GM18517 (cell line): ENCODE results near the gene KRT82.

Experiments
- ATAC-seq: cut with Tn5 transposase; IDR thresholded peaks from one replicate; pipeline ENCODE4 v1.9.1; 2021; ENCODE audit warnings: mild to moderate bottlenecking, moderate library complexity; ENCODE audit not compliant: unreplicated experiment

Gene KRT82

DNA sequence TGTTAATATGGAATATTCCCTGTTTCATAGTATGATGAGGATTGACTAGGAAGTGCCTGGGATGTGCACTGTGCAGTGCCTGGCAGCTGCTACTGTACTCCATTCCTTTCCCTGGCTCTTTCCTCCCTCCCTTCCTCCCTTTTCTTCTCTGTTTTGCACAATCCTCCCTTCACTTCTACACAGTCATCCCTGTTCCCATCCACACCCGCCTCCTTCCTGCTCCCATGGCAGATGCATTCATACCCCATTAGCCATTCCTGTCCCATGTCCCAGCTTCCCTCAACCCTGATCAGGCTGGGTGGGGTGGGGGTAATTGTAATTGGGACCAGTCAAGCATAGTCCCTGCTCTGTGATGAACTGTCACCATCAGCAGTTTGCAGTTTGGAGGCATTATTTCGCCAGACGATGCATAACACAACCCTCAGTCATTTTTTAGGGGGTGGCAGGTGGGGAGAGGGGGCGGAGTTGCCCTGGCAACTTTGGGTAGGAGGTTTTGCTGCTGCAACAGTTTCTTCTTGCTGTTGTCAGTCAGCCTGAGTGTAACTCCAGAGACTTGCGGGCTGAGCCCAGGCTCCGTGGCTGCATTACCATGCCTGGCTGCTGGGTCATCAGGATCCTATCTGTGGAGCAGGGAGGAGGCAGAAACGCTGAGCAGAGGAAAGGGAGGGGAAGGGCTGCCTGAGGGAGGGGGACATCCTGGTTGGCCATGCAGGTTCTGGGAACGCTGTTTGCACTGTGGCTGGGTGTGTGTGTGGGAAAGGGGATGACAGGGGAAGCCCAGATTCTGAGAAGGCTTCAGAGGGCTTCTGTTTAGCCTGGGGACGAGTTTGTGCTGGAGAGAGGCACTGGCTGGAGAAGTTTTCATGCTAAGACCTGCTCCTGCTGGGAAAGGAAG, 16.6 kb downstream of the KRT82 start:
- no peak for ATAC-seq

DNA sequence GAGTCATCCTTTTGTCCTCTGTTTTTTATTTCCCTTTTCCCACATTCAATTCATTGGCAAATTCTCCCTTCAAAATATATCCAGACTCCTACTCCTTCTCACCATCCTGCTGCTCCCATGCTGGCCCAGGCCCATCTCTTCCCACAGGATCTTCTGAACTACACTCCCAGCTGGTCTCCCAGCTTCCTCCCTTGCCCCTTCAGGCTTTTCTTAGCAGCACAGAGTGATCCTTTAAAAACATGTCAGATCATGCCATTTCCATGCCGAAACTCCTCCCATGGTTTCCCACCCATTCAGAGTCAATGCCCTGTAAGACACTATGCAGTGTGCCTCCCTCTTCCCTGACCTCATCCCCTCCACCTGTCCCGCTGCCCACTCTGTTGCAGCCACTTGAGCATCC, 18.3 kb downstream of the KRT82 start:
- ATAC-seq, result no peak

DNA sequence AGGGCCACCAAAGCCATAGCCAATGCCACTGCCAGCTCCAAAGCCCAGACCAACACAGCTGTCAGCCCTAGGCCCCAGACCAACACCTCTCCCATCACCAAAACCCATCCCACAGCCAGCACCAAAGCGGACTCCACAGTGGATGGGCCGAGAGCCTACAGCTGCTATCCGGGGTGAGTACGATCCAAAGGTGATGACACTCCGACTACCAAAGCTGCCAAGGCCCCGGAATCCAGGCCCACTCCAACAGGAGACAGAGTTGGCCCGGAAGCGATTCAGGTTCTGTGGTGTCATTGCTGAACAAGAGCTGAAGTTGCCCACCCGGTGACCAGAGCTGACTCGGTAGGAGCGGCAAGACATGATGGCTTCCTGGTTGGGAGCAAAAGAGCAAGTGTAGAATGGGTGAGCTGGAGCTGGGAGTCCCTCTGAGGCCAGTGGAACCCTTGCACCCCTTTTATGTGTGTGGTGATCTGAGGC, 20.9 kb downstream of the KRT82 start, which contains the start of gene KRT84:
Gene KRT84, minus strand, starts transcription at position 427 of the 477 bp plus-strand sequence. Its CDS starts 67 bp downstream, at position 360.
- ATAC-seq, result no peak

DNA sequence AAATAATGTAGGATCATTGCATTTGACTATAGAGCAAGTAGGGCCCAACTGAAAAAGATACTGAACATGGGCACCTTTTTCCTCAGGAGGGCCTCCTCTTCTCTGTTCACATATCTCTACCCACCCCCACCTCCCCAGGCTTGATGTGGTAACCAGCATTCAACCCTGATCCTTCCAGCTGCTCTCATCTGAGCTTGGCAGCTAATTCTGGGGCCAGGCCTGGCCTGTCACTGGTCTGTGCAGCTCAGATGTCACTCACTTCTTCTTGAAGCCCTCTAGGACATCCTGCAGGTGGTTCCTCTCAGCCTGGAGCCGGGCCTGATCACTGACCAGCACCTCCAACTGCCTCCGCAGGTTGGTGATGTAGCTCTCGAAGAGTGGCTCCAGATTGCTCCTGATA, 22.8 kb downstream of the KRT82 start:
- ATAC-seq, result no peak

DNA sequence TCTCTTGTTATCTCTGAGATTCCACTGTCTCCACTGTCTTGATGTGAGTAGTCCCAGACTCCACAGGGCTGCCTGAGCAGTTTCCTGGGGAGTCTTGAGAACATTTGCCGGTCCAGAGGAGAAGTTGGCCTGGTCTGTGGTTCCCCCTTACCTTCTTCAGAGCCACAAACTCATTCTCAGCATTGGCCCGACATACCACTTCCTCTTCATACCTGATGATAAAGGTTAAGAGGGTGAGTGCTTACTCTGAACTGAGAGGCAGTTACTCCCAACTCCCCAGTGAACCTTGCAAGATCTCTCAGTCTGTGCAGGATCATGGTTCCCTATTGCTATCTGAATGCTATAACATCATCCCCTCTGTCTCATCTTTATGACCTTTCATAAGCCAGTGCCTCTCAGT, 23.3 kb downstream of the KRT82 start:
- no peak for ATAC-seq

DNA sequence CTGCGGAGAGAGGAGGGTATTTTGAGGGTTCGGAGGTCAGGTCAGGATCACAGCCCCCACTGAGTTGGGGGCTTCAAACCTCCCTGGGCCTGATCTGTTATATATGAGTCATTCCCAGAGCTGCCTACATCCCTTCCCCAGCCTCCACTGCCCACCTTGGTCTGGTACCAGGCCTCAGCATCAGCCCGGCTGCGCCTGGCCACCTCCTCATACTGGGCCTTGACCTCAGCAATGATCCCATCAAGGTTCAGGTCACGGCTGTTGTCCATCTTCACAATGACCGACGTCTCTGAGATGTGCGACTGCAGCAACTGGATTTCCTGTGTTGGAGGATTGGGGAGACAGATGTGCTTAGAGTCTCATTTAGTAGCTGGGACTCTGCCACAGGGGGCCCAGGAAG, 24.9 kb downstream of the KRT82 start:
- no peak for ATAC-seq

DNA sequence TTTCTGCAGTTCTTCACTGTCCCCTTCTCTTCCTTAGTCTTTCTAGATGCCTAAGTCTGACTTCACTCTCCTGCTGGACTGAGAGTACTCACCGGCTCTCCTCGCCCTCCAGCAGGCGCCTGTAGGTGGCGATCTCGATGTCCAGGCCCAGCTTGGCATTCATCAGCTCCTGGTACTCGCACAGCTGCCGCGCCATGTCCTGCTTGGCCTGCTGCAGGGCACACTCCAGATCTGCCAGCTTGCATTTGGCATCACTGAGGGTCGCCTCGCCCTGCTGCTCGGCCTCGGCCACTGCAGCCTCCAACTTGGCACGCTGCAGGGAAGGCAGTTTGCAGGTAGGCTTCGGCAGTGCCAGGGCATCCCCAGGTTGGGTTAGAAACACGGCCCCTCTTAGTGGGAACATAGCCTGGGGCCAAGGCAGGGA, 25.9 kb downstream of the KRT82 start:
- ATAC-seq, result no peak

DNA sequence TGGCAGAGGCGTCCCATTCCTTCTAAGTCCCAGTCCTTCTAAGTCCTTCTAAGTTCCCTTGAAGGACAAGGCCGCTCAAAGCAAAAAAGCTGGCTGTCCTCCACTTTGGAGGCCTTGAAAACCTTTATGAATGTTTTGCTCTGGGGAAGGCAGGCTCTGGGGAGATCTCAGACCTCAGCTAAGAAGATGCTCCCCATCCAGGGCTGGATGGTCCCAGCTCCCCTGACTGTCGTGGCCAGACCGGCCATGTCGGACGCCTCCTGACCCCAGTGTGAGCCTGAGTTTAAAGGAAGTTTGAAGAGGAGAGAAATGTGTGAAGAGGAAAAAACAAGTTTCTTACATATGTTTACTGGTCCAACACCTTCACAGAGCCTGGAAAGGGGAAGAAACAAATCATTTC, 26.6 kb downstream of the KRT82 start:
- ATAC-seq, result no peak

DNA sequence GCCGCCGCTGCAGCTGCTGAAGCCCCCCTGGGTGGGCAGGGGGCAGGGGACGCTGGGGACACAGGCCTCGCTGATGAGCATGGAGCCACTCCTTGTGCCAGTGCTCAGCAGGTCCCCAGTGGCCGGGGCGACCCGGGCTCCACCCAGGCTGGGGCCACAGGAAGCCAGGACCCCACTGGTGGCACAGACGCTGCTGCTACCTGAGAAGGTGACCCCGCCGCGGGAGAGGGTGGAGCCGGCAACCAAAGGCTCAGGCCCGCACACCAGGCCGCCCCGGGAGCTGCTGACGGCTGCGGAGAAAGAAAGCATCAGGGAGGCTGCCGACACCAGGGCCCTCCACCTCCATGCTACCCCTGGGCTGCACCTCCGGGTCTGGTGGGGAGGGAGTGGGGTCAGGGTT, 28.0 kb downstream of the KRT82 start:
- no peak for ATAC-seq

DNA sequence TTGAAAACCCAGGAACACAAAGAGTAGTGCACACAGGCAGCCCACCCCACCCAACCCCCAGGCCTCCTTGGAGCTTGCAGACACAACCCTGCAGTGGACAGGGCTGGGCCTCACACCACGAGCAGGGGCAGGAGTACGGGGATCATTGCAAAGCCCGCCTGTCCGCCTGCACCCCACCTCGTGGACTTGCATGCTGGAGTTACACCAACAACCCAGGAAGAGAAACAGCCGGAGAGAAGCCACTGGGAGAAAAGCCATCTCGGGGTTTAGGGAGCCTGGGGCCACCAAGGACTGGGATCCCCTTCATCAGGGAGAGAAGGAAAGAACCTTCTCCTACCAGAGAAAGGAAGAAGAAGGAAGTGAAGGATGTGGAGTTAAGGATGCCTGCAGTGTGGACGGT, 28.9 kb downstream of the KRT82 start:
- no peak for ATAC-seq

DNA sequence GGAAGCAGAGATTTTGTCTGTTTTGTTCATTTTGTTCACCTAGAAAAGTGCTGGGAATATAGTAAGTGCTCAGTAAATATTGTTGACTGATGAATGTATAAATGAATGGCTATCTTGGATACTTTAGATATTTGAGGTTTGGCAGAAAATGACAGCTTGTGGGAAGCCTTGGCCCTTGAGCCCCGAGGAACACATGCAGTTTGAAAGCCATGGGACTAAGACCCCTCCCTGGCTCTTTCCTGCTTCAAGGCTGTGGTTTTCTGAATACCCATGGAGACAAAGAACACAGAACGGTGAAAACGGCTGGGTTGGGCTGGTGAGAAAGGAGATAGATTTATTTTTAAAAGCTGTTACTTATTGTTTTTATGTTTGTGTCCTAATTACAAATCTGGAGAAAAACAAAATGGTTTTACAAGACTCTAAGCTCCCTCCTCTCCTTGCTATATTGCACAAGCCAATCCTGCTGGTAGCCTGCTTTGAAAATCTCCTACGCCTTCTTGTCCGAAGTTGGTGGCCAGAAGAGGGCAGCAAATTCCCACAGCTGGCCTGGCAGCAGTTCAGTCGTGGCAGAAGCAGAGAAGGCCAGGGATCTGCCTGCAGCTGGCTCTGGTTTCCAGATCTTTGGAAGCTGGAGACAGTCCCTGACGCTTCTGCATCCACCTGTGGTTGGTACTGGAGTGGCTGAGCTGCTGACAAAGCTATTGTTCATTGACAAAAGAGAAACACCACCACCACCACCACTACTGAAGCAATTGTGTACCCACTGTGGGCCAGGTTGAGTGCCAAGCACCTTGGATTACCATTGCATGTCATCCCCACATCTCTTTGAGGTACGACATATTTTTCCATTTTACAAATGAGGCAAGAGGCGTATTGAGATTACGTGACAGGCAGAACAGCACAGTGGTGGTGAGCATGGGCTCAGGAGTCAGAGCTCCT, 33.6 kb downstream of the KRT82 start:
- ATAC-seq, result no peak

DNA sequence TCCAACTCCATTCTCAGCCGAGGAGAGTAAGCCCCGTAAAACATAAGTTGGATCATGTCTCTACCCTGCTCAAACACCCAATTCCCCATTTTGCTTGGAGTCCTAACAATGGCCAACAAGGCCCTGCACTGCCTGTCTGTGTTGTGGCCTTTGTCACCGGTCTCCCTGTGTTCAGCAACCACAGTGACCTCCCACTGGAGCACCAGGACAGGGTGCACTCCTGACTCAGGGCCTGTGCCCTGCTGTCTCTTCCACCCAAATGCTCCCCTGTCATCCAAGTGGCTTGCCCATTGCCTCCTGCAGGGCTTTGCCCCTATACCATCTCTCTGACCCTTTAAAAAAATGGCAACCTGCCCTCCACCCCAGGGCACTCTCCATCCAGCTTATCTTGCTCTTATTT, 34.4 kb downstream of the KRT82 start:
- ATAC-seq, result no peak

DNA sequence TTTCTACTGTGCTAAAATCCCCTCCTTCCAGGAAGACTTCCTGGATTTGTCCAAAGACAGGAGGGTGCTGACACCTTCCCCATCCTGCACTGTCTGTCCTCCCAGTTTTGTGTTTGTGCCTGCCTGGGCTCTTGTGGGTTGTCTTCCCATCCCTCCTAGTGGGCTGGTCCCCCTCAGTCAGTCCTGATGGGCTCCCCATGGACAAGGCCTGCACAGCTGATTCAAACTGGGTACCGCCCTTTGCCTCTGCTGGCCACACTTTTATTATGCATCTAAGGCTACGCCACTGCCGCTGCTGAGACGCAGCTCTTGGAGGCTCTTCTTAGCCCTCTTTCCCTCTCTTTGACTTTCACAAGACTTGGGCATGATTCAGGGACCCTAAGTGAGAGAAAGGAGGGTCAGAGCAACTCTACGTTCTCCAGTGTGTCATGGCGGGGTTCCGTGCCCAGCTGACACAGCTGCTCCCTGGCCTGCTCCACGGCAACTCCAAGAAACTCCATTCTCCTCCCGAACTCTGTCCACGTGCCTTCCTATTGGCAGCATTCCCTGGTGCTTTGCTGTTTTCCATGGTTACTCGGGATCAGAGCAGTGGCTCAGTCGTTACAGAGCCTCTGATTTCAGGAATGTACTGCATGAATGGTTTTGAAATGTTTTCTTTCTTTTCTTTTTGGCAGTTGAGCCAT, 35.1 kb downstream of the KRT82 start:
- no peak for ATAC-seq

DNA sequence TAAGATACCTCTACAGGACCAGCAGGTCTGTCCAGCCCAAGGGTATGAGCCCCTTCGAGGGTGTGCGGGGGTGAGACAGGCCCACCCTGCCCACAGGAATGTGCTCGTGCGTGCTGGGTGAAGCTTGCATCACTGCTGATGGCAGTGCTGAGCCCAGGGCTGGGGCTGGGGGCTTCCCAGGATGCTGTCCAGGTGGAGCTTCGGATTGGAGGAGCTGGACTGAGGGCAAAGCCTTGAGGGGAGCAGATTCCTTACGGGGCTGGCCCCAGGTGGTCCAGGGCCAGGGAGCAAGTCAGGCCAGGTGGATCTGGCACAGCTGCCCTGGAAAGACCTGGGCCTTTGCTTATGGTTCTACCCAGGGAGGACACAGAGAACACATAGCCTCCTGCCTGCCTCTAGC, 36.3 kb downstream of the KRT82 start:
- no peak for ATAC-seq

DNA sequence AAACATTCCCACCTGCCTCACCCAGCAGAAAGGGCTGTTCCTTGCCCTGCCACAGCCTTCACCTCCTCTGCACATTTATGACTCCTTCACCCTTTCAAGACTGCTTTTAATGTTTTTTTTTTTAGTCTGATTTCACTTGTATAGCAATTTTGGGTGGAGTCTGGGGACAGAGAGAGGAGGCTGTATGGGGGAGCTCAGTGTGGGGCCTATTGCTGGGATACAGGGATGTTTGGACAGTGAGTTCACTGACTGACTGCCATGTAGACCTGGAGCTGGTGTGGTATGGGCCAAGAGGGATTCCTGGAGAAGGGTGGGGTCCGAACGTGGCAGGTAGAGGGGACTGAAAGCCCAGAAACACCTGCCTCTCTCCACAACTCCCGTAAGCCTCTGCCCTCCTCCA, 36.9 kb downstream of the KRT82 start:
- ATAC-seq, result no peak

DNA sequence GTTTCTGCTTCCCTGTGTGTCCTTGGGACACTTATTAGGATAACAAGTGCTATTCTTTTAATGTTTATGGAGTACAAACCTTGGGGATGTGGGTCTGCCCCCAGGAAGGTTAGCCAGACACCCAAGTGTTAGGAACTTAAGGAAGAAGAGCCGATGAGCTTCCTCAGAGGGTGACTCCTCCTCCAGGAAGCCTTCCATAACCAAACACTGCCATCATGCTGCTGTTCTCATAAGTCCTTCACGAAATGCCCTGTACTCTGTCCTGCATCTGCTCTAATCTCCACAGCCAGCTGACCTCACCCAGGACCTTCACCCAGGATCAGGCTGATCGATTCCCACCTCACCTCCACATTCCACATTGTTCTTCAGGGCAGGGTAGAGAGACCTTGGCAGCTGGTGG, 37.6 kb downstream of the KRT82 start:
- no peak for ATAC-seq

DNA sequence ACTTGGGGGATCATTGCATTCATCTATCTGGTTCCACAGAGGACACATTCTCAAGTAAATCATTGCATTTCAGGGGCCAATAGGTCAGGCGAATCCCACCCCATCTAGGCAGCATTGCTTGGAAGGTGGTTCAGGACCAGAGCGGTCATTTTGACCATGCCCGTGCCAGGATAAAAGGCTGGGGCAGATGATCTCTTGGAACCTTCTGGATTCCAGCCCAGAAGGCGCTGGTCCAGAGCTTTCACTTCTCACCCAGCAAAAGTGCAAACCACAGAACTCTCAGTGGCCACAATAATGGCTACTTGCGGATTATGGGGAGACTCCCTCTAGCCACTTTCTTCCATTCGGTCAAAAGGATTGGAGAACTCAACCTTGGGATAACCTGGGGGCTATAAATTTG, 38.3 kb downstream of the KRT82 start:
- ATAC-seq, result no peak

DNA sequence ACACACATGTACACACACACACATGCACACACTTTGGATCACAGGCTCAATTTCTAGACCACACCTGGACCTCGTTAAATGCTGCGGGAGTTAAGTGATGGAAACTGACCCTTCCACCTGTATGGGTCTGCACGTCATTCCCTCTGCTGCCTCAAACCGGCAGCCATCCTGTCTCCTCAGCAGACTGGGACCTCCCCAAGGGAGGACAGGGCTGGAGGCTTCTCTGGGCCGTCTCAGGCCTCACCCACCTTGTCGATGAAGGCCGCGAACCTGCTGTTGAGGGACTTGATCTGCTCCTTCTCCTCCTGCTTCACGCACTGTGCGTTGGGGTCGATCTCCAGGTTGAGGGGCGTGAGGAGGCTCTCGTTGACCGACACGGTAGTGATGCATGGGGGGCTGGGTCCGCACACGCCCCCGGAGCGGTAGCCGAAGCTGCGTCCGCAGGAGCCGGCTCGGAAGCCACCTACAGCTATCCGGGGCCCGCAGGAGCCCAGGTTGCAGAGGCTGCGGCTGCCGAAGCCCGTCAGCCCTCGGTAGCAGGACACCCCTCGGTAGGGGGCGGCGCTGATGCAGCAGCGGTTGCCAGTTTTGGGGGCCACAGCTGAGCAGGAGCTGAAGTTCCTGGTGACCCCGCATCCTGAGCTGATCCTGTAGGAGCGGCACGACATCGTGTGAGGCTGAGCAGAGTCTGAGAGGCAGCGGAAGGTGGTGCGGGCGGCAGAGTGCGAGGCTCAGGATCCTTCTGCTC, 39.2 kb downstream of the KRT82 start, which contains the start of gene KRT85:
Gene KRT85, minus strand, starts transcription at position 744 of the 748 bp plus-strand sequence. Its CDS starts 76 bp downstream, at position 668.
- no peak for ATAC-seq

DNA sequence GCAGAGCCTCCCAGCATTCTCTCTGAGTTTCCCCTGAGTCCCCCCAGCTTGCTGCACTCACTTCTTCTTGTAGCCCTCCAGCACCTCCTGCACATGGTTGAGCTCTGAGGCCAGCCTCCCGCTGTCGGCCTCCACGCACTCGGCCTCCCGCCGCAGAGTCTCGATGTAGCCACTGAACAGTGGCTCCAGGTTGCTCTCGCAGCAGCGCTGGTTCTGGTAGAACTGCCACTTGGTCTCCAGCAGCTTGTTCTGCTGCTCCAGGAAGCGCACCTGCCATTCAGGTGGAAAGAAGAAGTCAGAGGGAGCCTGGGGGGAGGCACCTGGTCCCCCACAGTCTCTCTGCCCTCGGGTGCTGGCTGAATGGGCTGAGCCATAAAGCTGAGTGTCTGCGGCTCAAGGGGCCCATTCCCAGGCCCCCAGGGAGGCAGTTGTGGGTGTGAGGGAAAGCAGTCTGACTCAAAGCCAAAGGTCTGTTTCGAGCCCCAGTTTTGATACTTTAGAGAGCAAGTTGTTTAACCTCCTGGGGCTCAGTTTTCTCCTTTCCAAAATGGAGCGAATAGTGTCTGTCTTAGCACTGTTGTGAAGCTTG, 41.1 kb downstream of the KRT82 start:
- no peak for ATAC-seq

DNA sequence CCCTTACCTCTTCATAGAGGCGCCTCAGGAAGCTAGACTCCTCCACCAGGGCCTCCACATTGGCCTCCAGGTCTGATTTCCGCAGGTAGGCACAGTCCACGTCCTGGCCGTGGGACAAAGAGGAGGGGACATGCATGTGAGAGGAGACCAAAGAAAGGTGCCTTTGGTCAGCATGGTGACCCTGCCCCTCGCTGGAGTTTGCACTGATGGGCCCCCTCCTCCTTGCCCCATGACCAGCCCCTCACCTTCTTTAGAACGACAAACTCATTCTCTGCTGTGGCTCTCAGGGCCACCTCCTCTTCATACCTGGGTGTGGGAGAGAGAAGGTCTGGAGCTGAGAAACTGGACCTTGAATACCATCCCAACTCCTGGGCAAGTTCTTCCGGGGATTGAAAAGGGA, 42.1 kb downstream of the KRT82 start:
- no peak for ATAC-seq
